IMR-90 (cell line): ENCODE results near the gene EHBP1. TPM values are rescaled to one million over a fixed set of nuclear protein-coding genes. Genes with fewer than 3 reads are reported as not detected.

Experiments used
- ATAC-seq: fragments of 200-7000 bp; cut with Tn5 transposase; 2 replicates; pipeline ENCODE4 v1.9.1; 2020; ENCODE audit warnings: low read depth, mild to moderate bottlenecking, moderate library complexity
- BruUV-seq: library from RNA; stranded (reverse); fragments of 400-500 nt; replicated peaks from 2 replicates; lab custom pipeline; 2021; lab: Mats Ljungman, UMichigan
- CTCF ChIA-PET: fragments of 300-600 bp; formaldehyde crosslinking; extraction: SDS; loops from one replicate; lab custom pipeline; 2021; ENCODE audit warnings: antibody characterized with exemption; lab: Yijun Ruan, JAX
- POLR2A ChIA-PET: fragments of 300-600 bp; sonication (Branson Sonifier 250); formaldehyde crosslinking; loops from one replicate; lab custom pipeline; 2022; ENCODE audit warnings: antibody characterized with exemption; ENCODE audit not compliant: unreplicated experiment; lab: Charles Lee
- DNase-seq: peaks from one replicate; pipeline ENCODE4 v3.0.0; 2013
- H2AFZ ChIP-seq: replicated peaks from 2 replicates; pipeline ENCODE3; 2013; ENCODE audit warnings: low read length, mild to moderate bottlenecking; ENCODE audit not compliant: poor library complexity
- H2AK5ac ChIP-seq: 2 replicates; pipeline ENCODE4 v1.6.1; 2013; ENCODE audit warnings: low read depth, low read length, inconsistent platforms
- H2AK9ac ChIP-seq: replicated peaks from 2 replicates; pipeline ENCODE3; 2013; ENCODE audit warnings: mild to moderate bottlenecking, low read depth, low read length, moderate library complexity; ENCODE audit not compliant: poor library complexity
- H2BK120ac ChIP-seq: 2 replicates; pipeline ENCODE4 v1.6.1; 2013; ENCODE audit warnings: low read depth, low read length, inconsistent platforms
- H2BK15ac ChIP-seq: 3 replicates; pipeline ENCODE4 v1.6.1; 2013; ENCODE audit warnings: low read depth, low read length, inconsistent platforms
- H2BK20ac ChIP-seq: 2 replicates; pipeline ENCODE4 v1.6.1; 2013; ENCODE audit warnings: low read depth, mild to moderate bottlenecking, inconsistent platforms, low read length, moderate library complexity
- H2BK5ac ChIP-seq: 2 replicates; pipeline ENCODE4 v1.6.1; 2013; ENCODE audit warnings: mild to moderate bottlenecking, low read depth, low read length, inconsistent platforms; ENCODE audit not compliant: poor library complexity, severe bottlenecking
- H3K14ac ChIP-seq: replicated peaks from 2 replicates; pipeline ENCODE4 v1.6.1; 2013; ENCODE audit warnings: low read depth, low read length, inconsistent platforms
- H3K18ac ChIP-seq: 2 replicates; pipeline ENCODE4 v1.6.1; 2013; ENCODE audit warnings: low read depth, low read length, control low read depth
- H3K23ac ChIP-seq: 2 replicates; pipeline ENCODE4 v1.6.1; 2013; ENCODE audit warnings: low read depth, low read length, inconsistent platforms
- H3K27ac ChIP-seq: 2 replicates; pipeline ENCODE4 v1.5.1; 2013; ENCODE audit warnings: mild to moderate bottlenecking, control low read depth, low read length; ENCODE audit not compliant: insufficient read depth
- H3K27me3 ChIP-seq: 2 replicates; pipeline ENCODE4 v1.6.1; 2013; ENCODE audit warnings: low read length; ENCODE audit not compliant: control insufficient read depth, insufficient read depth
- H3K36me3 ChIP-seq: 2 replicates; pipeline ENCODE4 v1.6.1; 2013; ENCODE audit warnings: low read length, mixed read lengths; ENCODE audit not compliant: control insufficient read depth, insufficient read depth
- H3K4ac ChIP-seq: 2 replicates; pipeline ENCODE4 v1.6.1; 2013; ENCODE audit warnings: low read depth, low read length, inconsistent platforms
- H3K4me1 ChIP-seq: 2 replicates; pipeline ENCODE4 v1.6.1; 2013; ENCODE audit warnings: low read length, mixed read lengths; ENCODE audit not compliant: control insufficient read depth, insufficient read depth
- H3K4me2 ChIP-seq: 2 replicates; pipeline ENCODE4 v1.6.1; 2013; ENCODE audit warnings: low read depth, mild to moderate bottlenecking, control low read depth, low read length, moderate library complexity
- H3K4me3 ChIP-seq: 2 replicates; pipeline ENCODE4 v1.5.1; 2013; ENCODE audit warnings: low read depth, mild to moderate bottlenecking, control low read depth, low read length, moderate library complexity; ENCODE audit not compliant: insufficient read depth
- H3K56ac ChIP-seq: 2 replicates; pipeline ENCODE4 v1.6.1; 2013; ENCODE audit warnings: low read length, inconsistent platforms; ENCODE audit not compliant: insufficient read depth; ENCODE audit errors: extremely low read depth
- H3K79me1 ChIP-seq, 2 experiments: 2 replicates each; pipeline ENCODE4 v1.6.1; 2013; ENCODE audit warnings: low read length in 2 of 2, inconsistent platforms in 1 of 2, low read depth in 1 of 2
- H3K9ac ChIP-seq: 2 replicates; pipeline ENCODE4 v1.6.1; 2013; ENCODE audit warnings: low read depth, low read length, control low read depth
- H3K9me1 ChIP-seq: 2 replicates; pipeline ENCODE4 v1.6.1; 2013; ENCODE audit warnings: low read length, inconsistent platforms; ENCODE audit not compliant: insufficient read depth
- H3K9me3 ChIP-seq: 2 replicates; pipeline ENCODE4 v1.6.1; 2013; ENCODE audit warnings: low read length; ENCODE audit not compliant: control insufficient read depth, insufficient read depth
- H4K20me1 ChIP-seq: 2 replicates; pipeline ENCODE4 v1.6.1; 2013; ENCODE audit warnings: low read length, inconsistent platforms; ENCODE audit not compliant: insufficient read depth
- H4K5ac ChIP-seq: 2 replicates; pipeline ENCODE4 v1.6.1; 2013; ENCODE audit warnings: mild to moderate bottlenecking, low read depth, low read length, control low read depth
- H4K8ac ChIP-seq, 2 experiments: 2 replicates each; pipeline ENCODE4 v1.6.1; 2013; ENCODE audit warnings: low read depth in 2 of 2, low read length in 2 of 2, control low read depth in 1 of 2, inconsistent platforms in 1 of 2
- H4K91ac ChIP-seq: 2 replicates; pipeline ENCODE4 v1.6.1; 2013; ENCODE audit warnings: low read depth, low read length, inconsistent platforms; ENCODE audit not compliant: insufficient read depth
- CEBPB ChIP-seq: IDR thresholded peaks from 2 replicates; pipeline ENCODE4 v1.6.1; 2012; ENCODE audit warnings: low read depth, low read length, improper control_type of control experiment
- CHD1 ChIP-seq: IDR thresholded peaks from 2 replicates; pipeline ENCODE4 v1.6.1; 2012; ENCODE audit warnings: low read depth, low read length, improper control_type of control experiment
- FOS ChIP-seq: fragments of 150-350 bp; IDR thresholded peaks from 2 replicates; pipeline ENCODE4 v1.6.1; 2016; ENCODE audit warnings: low read depth, low read length
- MAZ ChIP-seq: IDR thresholded peaks from 2 replicates; pipeline ENCODE4 v1.6.1; 2012; ENCODE audit warnings: low read depth, mild to moderate bottlenecking, low read length, improper control_type of control experiment, moderate library complexity, borderline replicate concordance
- MXI1 ChIP-seq: IDR thresholded peaks from 2 replicates; pipeline ENCODE4 v1.6.1; 2012; ENCODE audit warnings: low read depth, mild to moderate bottlenecking, low read length, moderate library complexity, borderline replicate concordance
- POLR2A ChIP-seq: IDR thresholded peaks from 2 replicates; pipeline ENCODE4 v1.6.1; 2012; ENCODE audit warnings: mild to moderate bottlenecking, low read depth, low read length
- RAD21 ChIP-seq: IDR thresholded peaks from 2 replicates; pipeline ENCODE4 v1.6.1; 2012; ENCODE audit warnings: low read length, improper control_type of control experiment
- RCOR1 ChIP-seq: IDR thresholded peaks from 2 replicates; pipeline ENCODE4 v1.6.1; 2012; ENCODE audit warnings: mild to moderate bottlenecking, low read length, improper control_type of control experiment; ENCODE audit not compliant: insufficient replicate concordance
- WGBS, 2 experiments: methylation state at CpG; one replicate each; pipeline versions ENCODE4 v1.1.5 to v1.1.7; 2013; ENCODE audit warnings: missing lambda C conversion rate in 2 of 2; ENCODE audit not compliant: insufficient read length in 1 of 2; ENCODE audit errors: extremely low coverage in 2 of 2; 5-methylcytosine and 5-hydroxymethylcytosine counted together
- dilution Hi-C: fragments of 300-500 bp; cut with HindIII; formaldehyde crosslinking; loops from one replicate; pipeline ENCODE4 v1.14.3; 2018; ENCODE audit warnings: low sequenced_read_pairs; ENCODE audit not compliant: unreplicated experiment
- in situ Hi-C: fragments of 300-500 bp; cut with MboI; formaldehyde crosslinking; loops from 3 replicates; pipeline ENCODE4 v1.14.3; 2019; ENCODE audit warnings: low sequenced_read_pairs, inconsistent platforms, mixed read lengths
- intact Hi-C: fragments of 100-400 bp; cut with micrococcal nuclease; formaldehyde crosslinking; loops from 2 replicates; pipeline ENCODE4 v1.10.0; 2022
- polyA plus RNA-seq, 3 experiments: library from polyadenylated mRNA; depleted of rRNA; stranded (reverse); fragments of >200 nt; gene quantifications; 2 replicates each; pipeline ENCODE4 v1.2.3, GENCODE V29; 2012; ENCODE audit warnings: low replicate concordance in 1 of 3
- total RNA-seq: library from RNA; depleted of rRNA; stranded (reverse); fragments of >200 nt; gene quantifications from 2 replicates; pipeline ENCODE4 v1.2.3, GENCODE V29; 2012
- TF ChIP-seq, protein P1 (sequence below): fragments of 150-350 bp; IDR thresholded peaks from 2 replicates; pipeline ENCODE4 v1.6.1; 2017; ENCODE audit warnings: mild to moderate bottlenecking, antibody characterized with exemption, low read length, low read depth
- TF ChIP-seq, protein P2 (sequence below): fragments of 150-350 bp; IDR thresholded peaks from 2 replicates; pipeline ENCODE4 v1.6.1; 2016; ENCODE audit warnings: low read depth, mild to moderate bottlenecking, low read length, moderate library complexity, borderline replicate concordance
- TF ChIP-seq, protein P3 (sequence below): conservative IDR thresholded peaks from 2 replicates; pipeline ENCODE4 v1.5.1; 2012; ENCODE audit warnings: mild to moderate bottlenecking, low read depth, low read length, improper control_type of control experiment

EHBP1 gene
- total and polyA plus RNA-seq, 2 of the 4 experiments (the other 2 are of a cell fraction), result 28.3 to 44.4 TPM

DNA sequence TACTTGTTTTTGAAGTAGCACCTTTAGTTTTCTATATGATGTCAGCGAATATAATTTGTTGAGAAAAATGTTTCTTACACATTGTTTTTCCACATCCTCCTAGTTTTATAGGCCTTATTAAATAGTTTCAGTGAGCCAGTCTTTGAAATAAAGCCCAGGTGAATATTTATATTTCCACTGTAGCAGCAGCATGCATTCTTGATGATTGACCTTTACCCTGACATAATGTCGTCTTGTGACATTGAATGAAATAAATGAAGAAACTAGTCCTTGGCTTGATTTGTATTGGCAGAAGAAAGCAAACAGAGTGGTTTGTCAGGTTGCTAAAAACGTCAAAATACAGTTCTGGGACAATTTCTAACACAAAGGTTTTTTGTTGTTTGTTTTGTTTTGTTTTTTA is 84.4 kb downstream of the EHBP1 start:
- Histone ChIP-seq H2BK120ac (no peak overlapping the region), H2AK9ac (no peak overlapping the region), H2BK15ac (no peak overlapping the region), H2AK5ac (no peak overlapping the region), H3K4ac (no peak overlapping the region), H2AFZ (no peak overlapping the region), H4K5ac (no peak overlapping the region), H3K36me3 (no peaks in the 10 kb centered on the region), H3K56ac (no peak overlapping the region), H3K4me2 (no peak overlapping the region), H2BK5ac (no peak overlapping the region), H3K9me1 (peaks cover 9% of the 10 kb centered on the region; the same call in 1 of the 2 replicates), H2BK20ac (no peak overlapping the region), H3K14ac (no peak overlapping the region), H3K79me1 (peaks cover 15 to 36% of the 10 kb centered on the region in 2 experiments; a peak in 3 of 4 replicates), H3K4me3 (no peak overlapping the region), H4K20me1 (no peaks in the 10 kb centered on the region; the same call in 1 of the 2 replicates), H4K8ac (no peak overlapping the region), H4K91ac (no peak overlapping the region), H3K23ac (no peak overlapping the region), H3K4me1 (peaks cover 9% of the 10 kb centered on the region), H3K27ac (no peak overlapping the region), H3K18ac (no peak overlapping the region), H3K9ac (no peak overlapping the region), H3K27me3 (no peaks in the 10 kb centered on the region), H3K9me3 (no peaks in the 10 kb centered on the region)
- POLR2A ChIA-PET, result no interaction called here
- WGBS, 2 experiments, result 80% methylated on average over 1 of the region's 3 CpGs; no CpG with 5 or more reads in 1 of the 2 experiments
- ATAC-seq (no peak), DNase-seq (no peak)
- no TSS peak for BruUV-seq
- intact Hi-C loops, result loop anchor here (5.0 to 10.0 kb wide), 2 partner anchors 697 to 755 kb away; no protein-coding TSS in a partner anchor
- TF ChIP-seq RCOR1 (no peak), MAZ (no peak), CEBPB (no peak), RAD21 (no peak), FOS (no peak), CHD1 (no peak), MXI1 (no peak), POLR2A (no peak)
- TF ChIP-seq, protein P1, sequence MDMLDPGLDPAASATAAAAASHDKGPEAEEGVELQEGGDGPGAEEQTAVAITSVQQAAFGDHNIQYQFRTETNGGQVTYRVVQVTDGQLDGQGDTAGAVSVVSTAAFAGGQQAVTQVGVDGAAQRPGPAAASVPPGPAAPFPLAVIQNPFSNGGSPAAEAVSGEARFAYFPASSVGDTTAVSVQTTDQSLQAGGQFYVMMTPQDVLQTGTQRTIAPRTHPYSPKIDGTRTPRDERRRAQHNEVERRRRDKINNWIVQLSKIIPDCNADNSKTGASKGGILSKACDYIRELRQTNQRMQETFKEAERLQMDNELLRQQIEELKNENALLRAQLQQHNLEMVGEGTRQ, result no peak
- TF ChIP-seq, protein P2, sequence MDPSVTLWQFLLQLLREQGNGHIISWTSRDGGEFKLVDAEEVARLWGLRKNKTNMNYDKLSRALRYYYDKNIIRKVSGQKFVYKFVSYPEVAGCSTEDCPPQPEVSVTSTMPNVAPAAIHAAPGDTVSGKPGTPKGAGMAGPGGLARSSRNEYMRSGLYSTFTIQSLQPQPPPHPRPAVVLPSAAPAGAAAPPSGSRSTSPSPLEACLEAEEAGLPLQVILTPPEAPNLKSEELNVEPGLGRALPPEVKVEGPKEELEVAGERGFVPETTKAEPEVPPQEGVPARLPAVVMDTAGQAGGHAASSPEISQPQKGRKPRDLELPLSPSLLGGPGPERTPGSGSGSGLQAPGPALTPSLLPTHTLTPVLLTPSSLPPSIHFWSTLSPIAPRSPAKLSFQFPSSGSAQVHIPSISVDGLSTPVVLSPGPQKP, result no peak
- TF ChIP-seq, protein P3, sequence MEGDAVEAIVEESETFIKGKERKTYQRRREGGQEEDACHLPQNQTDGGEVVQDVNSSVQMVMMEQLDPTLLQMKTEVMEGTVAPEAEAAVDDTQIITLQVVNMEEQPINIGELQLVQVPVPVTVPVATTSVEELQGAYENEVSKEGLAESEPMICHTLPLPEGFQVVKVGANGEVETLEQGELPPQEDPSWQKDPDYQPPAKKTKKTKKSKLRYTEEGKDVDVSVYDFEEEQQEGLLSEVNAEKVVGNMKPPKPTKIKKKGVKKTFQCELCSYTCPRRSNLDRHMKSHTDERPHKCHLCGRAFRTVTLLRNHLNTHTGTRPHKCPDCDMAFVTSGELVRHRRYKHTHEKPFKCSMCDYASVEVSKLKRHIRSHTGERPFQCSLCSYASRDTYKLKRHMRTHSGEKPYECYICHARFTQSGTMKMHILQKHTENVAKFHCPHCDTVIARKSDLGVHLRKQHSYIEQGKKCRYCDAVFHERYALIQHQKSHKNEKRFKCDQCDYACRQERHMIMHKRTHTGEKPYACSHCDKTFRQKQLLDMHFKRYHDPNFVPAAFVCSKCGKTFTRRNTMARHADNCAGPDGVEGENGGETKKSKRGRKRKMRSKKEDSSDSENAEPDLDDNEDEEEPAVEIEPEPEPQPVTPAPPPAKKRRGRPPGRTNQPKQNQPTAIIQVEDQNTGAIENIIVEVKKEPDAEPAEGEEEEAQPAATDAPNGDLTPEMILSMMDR, result no peak
- dilution Hi-C loops, result no loop called here
- in situ Hi-C loops, result loop anchor here (10.0 to 25.0 kb wide), 3 partner anchors 235 to 697 kb away; no protein-coding TSS in a partner anchor
- CTCF ChIA-PET, result no interaction called here
